HL-60/S4 treated with phorbol 12-myristate 13-acetate at 8.2 ng/mL for 4 days and 3 days (cell line): ENCODE measurements around the gene FNIP1.
"Not testable (repeated sequence)": the region's sequence is repeated elsewhere in the genome, so short reads cannot be mapped to it uniquely, and the experiment has no call there.

Source experiments
- in situ Hi-C: fragments of 300-500 bp; cut with MboI; formaldehyde crosslinking; loops from 2 replicates; pipeline ENCODE4 v1.15.0; 2022; ENCODE audit warnings: low sequenced_read_pairs

FNIP1 gene

GRCh38 chr5:131787736-131788135 is 9.1 kb downstream of the FNIP1 start:
- in situ Hi-C loops, result no loop called here

- in situ Hi-C loops, result no loop called here
Measured at GRCh38 chr5:131786900-131787692, 9.7 kb downstream of the FNIP1 start.

- in situ Hi-C loops, result no loop called here
Measured at GRCh38 chr5:131786036-131786435, 10.8 kb downstream of the FNIP1 start.

- in situ Hi-C loops, result no loop called here
Measured at GRCh38 chr5:131783874-131784273, 12.9 kb downstream of the FNIP1 start.

DNA sequence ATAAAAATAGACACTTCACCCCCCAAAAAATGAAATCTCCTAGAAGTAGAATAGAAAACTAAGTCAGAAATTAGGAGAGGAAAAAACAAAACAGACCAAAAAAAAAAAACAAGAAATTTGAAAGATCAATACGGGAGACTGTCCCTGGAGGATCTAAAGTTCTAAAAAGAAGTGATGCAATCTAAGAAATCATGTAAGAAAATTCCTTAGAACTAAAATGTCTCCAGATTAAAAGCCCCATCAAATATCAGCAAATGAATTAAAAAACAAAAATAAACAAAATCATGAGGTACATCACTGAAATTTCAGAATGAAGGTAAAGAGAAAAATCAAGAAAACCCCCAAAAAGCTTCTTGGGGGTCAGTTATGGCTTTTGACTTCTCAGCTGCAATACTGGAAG is 13.5 kb downstream of the FNIP1 start:
- in situ Hi-C loops, result no loop called here

- in situ Hi-C loops, result no loop called here
Measured at GRCh38 chr5:131782717-131783116, 14.1 kb downstream of the FNIP1 start.

GRCh38 chr5:131778141-131778540 is 18.7 kb downstream of the FNIP1 start:
- in situ Hi-C loops, result not testable (repeated sequence)

- in situ Hi-C loops, result no loop called here
Measured at GRCh38 chr5:131776450-131776849, 20.4 kb downstream of the FNIP1 start.

DNA sequence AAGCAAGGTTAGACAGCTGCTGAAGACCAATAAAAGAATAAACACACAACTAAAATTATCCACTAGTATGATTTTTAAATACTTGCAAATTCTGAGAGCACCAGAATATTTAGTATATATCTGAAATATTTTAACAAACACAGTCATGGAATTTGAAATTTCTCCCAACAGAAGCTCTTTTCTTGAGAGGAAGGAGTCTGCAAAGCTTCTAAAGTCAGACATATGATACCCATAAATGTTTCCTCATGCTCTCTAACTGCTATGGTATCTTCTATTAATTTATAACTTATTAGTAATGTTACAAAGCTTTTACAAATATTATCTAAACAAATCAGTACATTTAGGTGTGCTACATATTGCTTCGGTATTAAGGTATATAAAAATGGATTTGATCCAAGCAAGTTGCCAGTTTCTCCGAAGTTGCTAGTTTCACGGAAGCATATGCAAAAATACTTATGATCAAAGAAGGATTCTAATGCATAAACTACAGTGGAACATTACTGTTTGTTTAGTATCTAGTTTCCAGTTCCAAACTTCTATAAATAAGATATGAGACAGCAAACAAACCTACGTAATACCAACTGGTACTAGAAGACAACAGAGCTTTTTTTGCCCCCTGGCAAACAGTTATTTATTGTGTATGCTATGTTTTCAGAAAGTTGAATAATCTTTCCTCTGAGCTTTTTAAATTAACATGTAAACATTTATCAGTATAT is 22.0 kb downstream of the FNIP1 start:
- in situ Hi-C loops, result no loop called here

GRCh38 chr5:131773805-131774204 is 23.0 kb downstream of the FNIP1 start:
- in situ Hi-C loops, result no loop called here

DNA sequence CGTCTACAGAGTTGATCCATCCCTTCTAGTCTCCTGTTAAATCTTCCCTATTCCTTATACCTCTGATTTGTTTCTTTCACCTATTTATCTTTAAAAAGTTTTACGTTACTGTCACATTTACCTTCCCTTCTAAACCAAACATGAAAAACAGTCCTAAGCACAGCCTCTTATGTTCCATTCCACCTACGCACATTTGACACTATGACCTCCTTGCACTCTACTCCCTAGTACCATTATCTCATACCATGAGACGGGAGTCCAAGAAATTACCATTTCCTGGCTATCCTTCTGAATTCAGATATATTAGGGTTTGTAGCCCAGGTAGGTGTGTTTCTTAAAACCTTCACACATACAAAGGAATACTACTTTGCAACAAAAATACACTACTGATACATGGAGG is 25.1 kb downstream of the FNIP1 start:
- in situ Hi-C loops, result no loop called here

DNA sequence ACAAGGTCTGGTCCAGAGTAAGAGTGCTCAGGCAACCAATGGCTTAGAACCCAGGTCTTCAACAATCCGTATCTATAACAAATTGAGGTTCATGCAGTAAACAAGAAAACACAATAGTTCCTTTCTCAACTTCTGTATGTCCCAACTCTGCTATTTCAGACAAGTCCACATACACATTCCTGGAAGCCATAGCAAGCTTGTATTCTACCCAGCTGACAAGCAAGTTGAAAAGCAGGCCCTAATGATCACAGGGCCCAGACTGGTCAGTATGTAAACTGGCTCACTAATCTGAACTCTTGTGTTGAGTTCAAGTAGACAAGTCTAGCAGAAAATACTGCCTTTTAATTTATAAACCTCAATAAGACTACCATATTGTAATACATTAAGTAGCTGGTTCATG is 26.9 kb downstream of the FNIP1 start:
- in situ Hi-C loops, result no loop called here

- in situ Hi-C loops, result no loop called here
Measured at GRCh38 chr5:131769336-131769735, 27.5 kb downstream of the FNIP1 start.

GRCh38 chr5:131767891-131768290 is 28.9 kb downstream of the FNIP1 start:
- in situ Hi-C loops, result no loop called here

DNA sequence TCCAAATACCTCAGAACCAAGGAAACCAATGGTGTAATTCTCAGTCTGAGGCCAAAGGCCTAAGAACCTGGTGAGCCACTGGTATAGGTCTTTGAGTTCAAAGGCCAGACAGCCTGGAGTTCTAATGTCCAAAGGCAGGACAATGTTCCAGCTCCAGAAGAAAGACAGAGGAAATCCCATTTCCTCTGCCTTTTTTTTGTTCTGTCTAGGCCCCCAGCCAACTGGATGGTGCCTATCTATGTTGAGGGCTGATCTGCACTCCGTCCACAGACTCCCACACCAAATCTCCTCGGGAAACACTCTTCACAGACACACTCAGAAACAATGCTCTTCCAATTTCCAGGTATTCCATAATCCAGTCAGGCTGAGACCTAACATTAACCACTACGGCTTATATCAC is 30.1 kb downstream of the FNIP1 start:
- in situ Hi-C loops, result no loop called here

DNA sequence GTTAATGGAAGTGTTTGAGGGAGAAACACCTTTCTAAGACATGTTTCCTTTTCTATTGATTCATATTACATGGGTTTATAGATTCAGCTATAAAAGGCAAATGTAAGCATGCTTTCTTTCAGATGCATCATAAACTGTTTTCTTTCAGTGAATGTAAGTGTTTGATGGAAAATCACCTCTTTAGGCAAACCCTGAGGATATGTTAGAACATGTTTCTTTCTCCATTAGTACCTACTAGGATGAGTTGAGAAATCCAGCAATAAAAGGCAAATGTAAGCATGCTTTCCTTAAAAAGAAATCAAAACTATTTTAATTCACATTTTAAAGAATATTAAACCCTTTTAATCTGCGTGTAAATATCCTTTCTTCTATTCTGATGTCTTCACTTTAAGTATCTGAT is 31.6 kb downstream of the FNIP1 start:
- in situ Hi-C loops, result no loop called here

DNA sequence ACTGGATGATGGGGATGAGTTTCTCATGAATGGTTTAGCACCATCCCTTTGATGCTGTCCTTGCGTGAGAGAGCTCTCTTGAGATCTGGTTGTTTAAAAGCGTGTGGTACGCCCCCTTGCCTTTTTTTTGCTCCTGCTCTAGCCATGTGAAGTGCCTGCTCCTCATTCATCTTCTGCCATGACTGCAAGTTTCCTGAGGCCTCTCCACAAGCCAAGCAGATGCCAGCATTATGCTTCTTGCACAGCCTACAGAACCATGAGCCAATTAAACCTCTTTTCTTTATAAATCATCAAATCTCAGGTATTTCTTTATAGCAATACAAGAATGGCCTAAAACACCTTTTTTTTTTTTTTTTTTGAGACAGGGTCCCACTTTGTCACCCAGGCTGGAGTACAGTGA is 32.8 kb downstream of the FNIP1 start:
- in situ Hi-C loops, result no loop called here

DNA sequence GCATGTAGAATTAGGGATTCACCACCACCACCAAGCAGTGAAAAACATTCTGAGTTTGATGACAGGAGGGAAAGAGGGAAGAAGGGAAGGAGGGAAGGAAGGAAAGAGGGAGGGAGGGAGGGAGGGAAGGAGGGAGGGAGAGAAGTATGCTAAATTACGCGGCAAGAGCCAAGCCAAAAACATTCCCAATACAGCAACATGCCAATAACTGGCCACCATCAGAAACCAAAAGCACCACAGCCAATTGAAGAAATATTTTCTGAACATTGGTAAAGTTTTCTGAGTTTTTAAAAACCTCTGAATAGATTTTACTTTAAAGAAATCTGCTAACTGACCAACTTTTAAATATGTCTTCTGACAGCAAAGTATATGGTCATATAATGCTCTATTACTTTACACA is 36.0 kb downstream of the FNIP1 start:
- in situ Hi-C loops, result no loop called here

- in situ Hi-C loops, result no loop called here
Measured at GRCh38 chr5:131759704-131760103, 37.1 kb downstream of the FNIP1 start.

- in situ Hi-C loops, result no loop called here
Measured at GRCh38 chr5:131758520-131758900, 38.3 kb downstream of the FNIP1 start.

- in situ Hi-C loops, result no loop called here
Measured at GRCh38 chr5:131757830-131758519, 38.8 kb downstream of the FNIP1 start.

- in situ Hi-C loops, result no loop called here
Measured at GRCh38 chr5:131756942-131757341, 39.9 kb downstream of the FNIP1 start.
